Trophoblast cell (in vitro differentiated cells and primary cell): ENCODE data around the gene NPLOC4.

Experiments
- DNase-seq, 2 donors: peaks; one replicate each; pipeline ENCODE4 v3.0.0-alpha.2; 2016
- H2AFZ ChIP-seq: 2 replicates; pipeline ENCODE4 v1.6.1; 2013; ENCODE audit warnings: low read length, moderate library complexity, mild to moderate bottlenecking; ENCODE audit not compliant: insufficient read depth, poor library complexity
- H2AK5ac ChIP-seq: 2 replicates; pipeline ENCODE4 v1.6.1; 2013; ENCODE audit warnings: mild to moderate bottlenecking, low read length
- H2BK120ac ChIP-seq: 2 replicates; pipeline ENCODE4 v1.6.1; 2013; ENCODE audit warnings: low read length, mild to moderate bottlenecking, moderate library complexity; ENCODE audit not compliant: insufficient read depth, poor library complexity
- H2BK12ac ChIP-seq: 2 replicates; pipeline ENCODE4 v1.6.1; 2013; ENCODE audit warnings: mild to moderate bottlenecking, low read length, moderate library complexity
- H2BK5ac ChIP-seq: 2 replicates; pipeline ENCODE4 v1.6.1; 2013; ENCODE audit warnings: low read length, low read depth, moderate library complexity, mild to moderate bottlenecking; ENCODE audit not compliant: poor library complexity
- H3K14ac ChIP-seq: 2 replicates; pipeline ENCODE4 v1.6.1; 2013; ENCODE audit warnings: mild to moderate bottlenecking, low read length
- H3K18ac ChIP-seq: 2 replicates; pipeline ENCODE4 v1.6.1; 2013; ENCODE audit warnings: mild to moderate bottlenecking, low read length
- H3K23ac ChIP-seq: 2 replicates; pipeline ENCODE4 v1.6.1; 2013; ENCODE audit warnings: low read length
- H3K27ac ChIP-seq: 2 replicates; pipeline ENCODE4 v1.5.1; 2013; ENCODE audit warnings: low read depth, mild to moderate bottlenecking, inconsistent platforms, low read length, moderate library complexity
- H3K27me3 ChIP-seq: 2 replicates; pipeline ENCODE4 v1.6.1; 2013; ENCODE audit warnings: inconsistent platforms, mild to moderate bottlenecking, low read length, moderate library complexity; ENCODE audit not compliant: insufficient read depth
- H3K36me3 ChIP-seq, 2 experiments: 1 replicate in 1 of 2; 2 replicates in 1 of 2; pipeline ENCODE4 v1.6.1; 2013; ENCODE audit warnings: low read length in 2 of 2, mild to moderate bottlenecking in 2 of 2, moderate library complexity in 1 of 2; ENCODE audit not compliant: insufficient read depth in 2 of 2, control insufficient read depth in 1 of 2
- H3K4ac ChIP-seq: 2 replicates; pipeline ENCODE4 v1.6.1; 2013; ENCODE audit warnings: low read depth, mild to moderate bottlenecking, low read length, moderate library complexity
- H3K4me1 ChIP-seq, 2 experiments: 1 replicate in 1 of 2; 2 replicates in 1 of 2; pipeline ENCODE4 v1.6.1; 2013; ENCODE audit warnings: low read length in 2 of 2, mild to moderate bottlenecking in 2 of 2, moderate library complexity in 1 of 2; ENCODE audit not compliant: insufficient read depth in 2 of 2, control insufficient read depth in 1 of 2
- H3K4me2 ChIP-seq: 2 replicates; pipeline ENCODE4 v1.6.1; 2013; ENCODE audit warnings: inconsistent platforms, mild to moderate bottlenecking, low read length, moderate library complexity
- H3K4me3 ChIP-seq: 2 replicates; pipeline ENCODE4 v1.5.1; 2013; ENCODE audit warnings: mild to moderate bottlenecking, low read depth, low read length, inconsistent platforms
- H3K79me1 ChIP-seq: one replicate; pipeline ENCODE4 v1.6.1; 2013; ENCODE audit warnings: low read length
- H3K79me2 ChIP-seq: 2 replicates; pipeline ENCODE4 v1.6.1; 2013; ENCODE audit warnings: low read length, mild to moderate bottlenecking; ENCODE audit not compliant: control insufficient read depth, insufficient read depth, poor library complexity
- H3K9ac ChIP-seq: 2 replicates; pipeline ENCODE4 v1.6.1; 2013; ENCODE audit warnings: mild to moderate bottlenecking, low read length
- H3K9me3 ChIP-seq: 2 replicates; pipeline ENCODE4 v1.6.1; 2013; ENCODE audit warnings: low read depth, mild to moderate bottlenecking, control low read depth, inconsistent platforms, low read length; ENCODE audit not compliant: insufficient read depth
- H4K12ac ChIP-seq: 2 replicates; pipeline ENCODE4 v1.6.1; 2013; ENCODE audit warnings: low read depth, mild to moderate bottlenecking, low read length, moderate library complexity
- H4K8ac ChIP-seq: 2 replicates; pipeline ENCODE4 v1.6.1; 2013; ENCODE audit warnings: low read depth, mild to moderate bottlenecking, low read length, moderate library complexity
- H4K91ac ChIP-seq: one replicate; pipeline ENCODE4 v1.6.1; 2013; ENCODE audit warnings: low read depth, mild to moderate bottlenecking, low read length, moderate library complexity
- WGBS: extraction: QIAGEN DNeasy Blood & Tissue Kit; methylation state at CpG from one replicate; pipeline ENCODE4 v1.1.7; 2013; ENCODE audit warnings: missing lambda C conversion rate; ENCODE audit not compliant: insufficient read length, insufficient coverage; ENCODE audit errors: extremely low coverage; 5-methylcytosine and 5-hydroxymethylcytosine counted together

NPLOC4 gene

GRCh38 chr17:81540676-81541027 is 96.3 kb downstream of the NPLOC4 start:
- no peak for DNase-seq
- Histone ChIP-seq H3K23ac (no peak overlapping the region), H3K4ac (no peak overlapping the region), H3K4me3 (no peak overlapping the region), H2AFZ (no peak overlapping the region), H3K4me2 (no peak overlapping the region), H3K14ac (no peak overlapping the region), H3K79me1 (no peaks in the 10 kb centered on the region), H4K12ac (no peak overlapping the region), H3K27me3 (peaks cover 6% of the 10 kb centered on the region), H2BK5ac (no peak overlapping the region), H3K79me2 (no peaks in the 10 kb centered on the region), H3K9ac (no peak overlapping the region), H2BK12ac (no peak overlapping the region), H3K18ac (no peak overlapping the region), H2BK120ac (no peak overlapping the region), H4K91ac (no peak overlapping the region), H3K27ac (no peak overlapping the region), H4K8ac (no peak overlapping the region), H3K9me3 (peaks cover 8% of the 10 kb centered on the region), H3K4me1 (peaks cover 0 to 1% of the 10 kb centered on the region in 2 experiments), H2AK5ac (no peak overlapping the region), H3K36me3 (peaks cover 45 to 49% of the 10 kb centered on the region in 2 experiments)
- WGBS = no CpG with 5 or more reads among the region's 14 CpGs

- Histone ChIP-seq H3K9me3 (peaks cover 8% of the 10 kb centered on the region), H3K36me3 (peaks cover 40 to 44% of the 10 kb centered on the region in 2 experiments)
Measured at GRCh38 chr17:81539961-81540675, 96.8 kb downstream of the NPLOC4 start.

GRCh38 chr17:81539571-81539900 is 97.4 kb downstream of the NPLOC4 start:
- Histone ChIP-seq H3K4me1 (peaks cover 0 to 1% of the 10 kb centered on the region in 2 experiments), H3K9ac (no peak overlapping the region), H2BK120ac (no peak overlapping the region), H3K23ac (no peak overlapping the region), H3K79me1 (no peaks in the 10 kb centered on the region), H3K9me3 (peaks cover 8% of the 10 kb centered on the region), H2BK12ac (no peak overlapping the region), H2AK5ac (no peak overlapping the region), H3K79me2 (no peaks in the 10 kb centered on the region), H3K18ac (no peak overlapping the region), H2BK5ac (no peak overlapping the region), H3K36me3 (peaks cover 38 to 40% of the 10 kb centered on the region in 2 experiments), H4K12ac (no peak overlapping the region), H3K4me2 (no peak overlapping the region), H3K27me3 (peaks cover 6% of the 10 kb centered on the region), H2AFZ (no peak overlapping the region), H3K4me3 (no peak overlapping the region), H4K8ac (no peak overlapping the region), H4K91ac (no peak overlapping the region), H3K4ac (no peak overlapping the region), H3K27ac (no peak overlapping the region), H3K14ac (no peak overlapping the region)
- DNase-seq = no peak
- no CpG with 5 or more reads among the region's 10 CpGs for WGBS

More at GRCh38 chr17:81539961-81540675, 96.8 kb downstream of the NPLOC4 start:
- no peak overlapping the region for H2AK5ac ChIP-seq
- H3K9ac ChIP-seq = no peak overlapping the region
- no peak overlapping the region for H3K27ac ChIP-seq
- no peak overlapping the region for H2AFZ ChIP-seq
- no peak overlapping the region for H2BK120ac ChIP-seq
- no peaks in the 10 kb centered on the region for H3K79me2 ChIP-seq
- no CpG with 5 or more reads among the region's 28 CpGs for WGBS
- DNase-seq = no peak
- no peak overlapping the region for H2BK5ac ChIP-seq
- peaks cover 0 to 1% of the 10 kb centered on the region in 2 experiments for H3K4me1 ChIP-seq
- H2BK12ac ChIP-seq = no peak overlapping the region
- no peak overlapping the region for H4K91ac ChIP-seq
- H4K12ac ChIP-seq = no peak overlapping the region
- no peaks in the 10 kb centered on the region for H3K79me1 ChIP-seq
- no peak overlapping the region for H3K4me2 ChIP-seq
- no peak overlapping the region for H3K23ac ChIP-seq
- no peak overlapping the region for H3K4me3 ChIP-seq
- H4K8ac ChIP-seq = no peak overlapping the region
- H3K18ac ChIP-seq = no peak overlapping the region
- H3K14ac ChIP-seq = no peak overlapping the region
- H3K4ac ChIP-seq = no peak overlapping the region
- peaks cover 6% of the 10 kb centered on the region for H3K27me3 ChIP-seq

GRCh38 chr17:81538651-81539570 is 98.0 kb downstream of the NPLOC4 start:
- Histone ChIP-seq H3K23ac (no peak overlapping the region), H3K14ac (no peak overlapping the region), H3K4me1 (peaks cover 0 to 1% of the 10 kb centered on the region in 2 experiments), H3K27ac (no peak overlapping the region), H2BK5ac (no peak overlapping the region), H4K12ac (no peak overlapping the region), H3K79me1 (no peaks in the 10 kb centered on the region), H2BK12ac (no peak overlapping the region), H3K9ac (no peak overlapping the region), H3K36me3 (peaks cover 34 to 36% of the 10 kb centered on the region in 2 experiments), H3K79me2 (no peaks in the 10 kb centered on the region), H2AFZ (no peak overlapping the region), H3K9me3 (peaks cover 8% of the 10 kb centered on the region), H3K4me2 (no peak overlapping the region), H4K8ac (no peak overlapping the region), H3K4ac (no peak overlapping the region), H4K91ac (no peak overlapping the region), H3K18ac (no peak overlapping the region), H3K27me3 (peaks cover 10% of the 10 kb centered on the region), H3K4me3 (no peak overlapping the region), H2AK5ac (no peak overlapping the region), H2BK120ac (no peak overlapping the region)
- no CpG with 5 or more reads among the region's 26 CpGs for WGBS
- DNase-seq = no peak
